Testis (tissue), 5 donors: ENCODE measurements around the gene POTEG. TPM values are rescaled to one million over a fixed set of nuclear protein-coding genes. Genes with fewer than 3 reads are reported as not detected.
A peak's percentile ranks its signal among the peaks of the same experiment; 100 is the strongest.
"Not testable (repeated sequence)": the region's sequence is repeated elsewhere in the genome, so short reads cannot be mapped to it uniquely, and the experiment has no call there.

Experiments used
- DNase-seq: peaks from one replicate; pipeline ENCODE4 v3.0.0-alpha.2; 2019
- H3K27ac ChIP-seq, 2 donors: fragments of 200-600 bp; sonication (generic); one replicate each; pipeline ENCODE4 v1.5.1; 2019
- H3K27me3 ChIP-seq: fragments of 200-600 bp; sonication (generic); one replicate; pipeline ENCODE4 v1.5.1; 2019
- H3K36me3 ChIP-seq: fragments of 200-600 bp; sonication (generic); one replicate; pipeline ENCODE4 v1.5.1; 2017; ENCODE audit warnings: low read depth; ENCODE audit errors: missing control alignments
- H3K4me1 ChIP-seq: fragments of 200-600 bp; sonication (generic); one replicate; pipeline ENCODE4 v1.5.1; 2019
- H3K4me3 ChIP-seq, 2 donors: fragments of 200-600 bp; sonication (generic); one replicate each; pipeline ENCODE4 v1.5.1; 2017 to 2019
- H3K9me3 ChIP-seq: fragments of 200-600 bp; sonication (generic); one replicate; pipeline ENCODE4 v1.5.1; 2017
- WGBS, 2 donors: methylation state at CpG; one replicate each; pipeline ENCODE4 v1.1.5; 2018; 5-methylcytosine and 5-hydroxymethylcytosine counted together
- intact Hi-C: fragments of 100-400 bp; cut with DNase I; formaldehyde crosslinking; loops from one replicate; pipeline ENCODE4 v1.15.1; 2023; ENCODE audit warnings: low total_unique reads
- long read RNA-seq, 2 donors: transcript quantifications; one replicate each; lab custom pipeline, GENCODE V29; 2026
- polyA plus RNA-seq: library from polyadenylated mRNA; stranded (reverse); fragments of 350-450 nt; fragmentation: Illumina TruSeq; extraction: RNeasy Lipid Tissue Mini Kit (QIAGEN cat#74804); gene quantifications from one replicate; pipeline ENCODE4 v1.2.3, GENCODE V29; 2014; ENCODE audit warnings: low read depth, low replicate concordance; ENCODE audit not compliant: insufficient read depth
- total RNA-seq, 2 donors: library from RNA; depleted of rRNA; stranded (reverse); fragments of >200 nt; gene quantifications; one replicate each; pipeline ENCODE4 v1.2.3, GENCODE V29; 2016

Gene POTEG
- total RNA-seq (10 to 100 TPM; 47.9 to 88.6 TPM), polyA plus RNA-seq (4.2 TPM)
- long read RNA-seq, donor 1: 0 reads
- long read RNA-seq, donor 2: 0 reads

- WGBS, 2 donors: no CpG with 5 or more reads among the region's 12 CpGs
- not testable (repeated sequence) for DNase-seq, H3K4me3 ChIP-seq
Measured at GRCh38 chr14:19434241-19434640, at the start of gene POTEG. TSS of gene POTEG (minus strand) at chr14:19434341. CDS start at chr14:19434289, 52 bp downstream.

GRCh38 chr14:19482093-19482492 is 48.0 kb upstream of the POTEG start:
- H3K36me3 ChIP-seq, H3K9me3 ChIP-seq, intact Hi-C loops, DNase-seq, H3K27me3 ChIP-seq, H3K27ac ChIP-seq, H3K4me3 ChIP-seq, H3K4me1 ChIP-seq: not testable (repeated sequence)
- WGBS, 2 donors: 60 to 71% methylated on average over 13 of the region's 16 CpGs

More at GRCh38 chr14:19434241-19434640, at the start of gene POTEG:
- H3K9me3 ChIP-seq, intact Hi-C loops, H3K4me1 ChIP-seq, H3K27ac ChIP-seq, H3K27me3 ChIP-seq, H3K36me3 ChIP-seq: not testable (repeated sequence)

GRCh38 chr14:19481421-19481820 is 47.3 kb upstream of the POTEG start:
- DNase-seq, H3K27ac ChIP-seq, H3K4me1 ChIP-seq, H3K36me3 ChIP-seq, intact Hi-C loops, H3K9me3 ChIP-seq, H3K4me3 ChIP-seq, H3K27me3 ChIP-seq: not testable (repeated sequence)
- WGBS, 2 donors: no CpG with 5 or more reads among the region's 16 CpGs

- H3K4me1 ChIP-seq, H3K9me3 ChIP-seq, DNase-seq, H3K4me3 ChIP-seq, H3K27ac ChIP-seq, H3K27me3 ChIP-seq, H3K36me3 ChIP-seq, intact Hi-C loops: not testable (repeated sequence)
- no CpG with 5 or more reads among the region's 5 CpGs for WGBS, 2 donors
Measured at GRCh38 chr14:19480491-19480890, 46.4 kb upstream of the POTEG start.

GRCh38 chr14:19445761-19446160 is 11.6 kb upstream of the POTEG start:
- H3K36me3 ChIP-seq, H3K4me3 ChIP-seq, H3K4me1 ChIP-seq, H3K9me3 ChIP-seq, H3K27me3 ChIP-seq, H3K27ac ChIP-seq, intact Hi-C loops, DNase-seq: not testable (repeated sequence)
- WGBS, 2 donors: 65 to 75% methylated on average over 6 of the region's 6 CpGs

GRCh38 chr14:19439826-19440225 is 5.7 kb upstream of the POTEG start:
- 78% methylated on average over 2 of the region's 3 CpGs; no CpG with 5 or more reads in 1 of the 2 donors for WGBS, 2 donors
- intact Hi-C loops: not testable (repeated sequence)

GRCh38 chr14:19439219-19439618 is 5.1 kb upstream of the POTEG start:
- 8% methylated on average over 2 of the region's 5 CpGs; no CpG with 5 or more reads in 1 of the 2 donors for WGBS, 2 donors
- H3K27me3 ChIP-seq, H3K4me1 ChIP-seq, DNase-seq, H3K36me3 ChIP-seq, H3K9me3 ChIP-seq, H3K27ac ChIP-seq, H3K4me3 ChIP-seq, intact Hi-C loops: not testable (repeated sequence)

More at GRCh38 chr14:19439826-19440225, 5.7 kb upstream of the POTEG start:
- not testable (repeated sequence) for DNase-seq, H3K36me3 ChIP-seq, H3K9me3 ChIP-seq, H3K27me3 ChIP-seq, H3K27ac ChIP-seq, H3K4me1 ChIP-seq, H3K4me3 ChIP-seq

GRCh38 chr14:19437126-19437443 is 2.9 kb upstream of the POTEG start:
- intact Hi-C loops, H3K4me1 ChIP-seq, H3K4me3 ChIP-seq, H3K27ac ChIP-seq, H3K9me3 ChIP-seq, DNase-seq, H3K27me3 ChIP-seq, H3K36me3 ChIP-seq: not testable (repeated sequence)
- WGBS, 2 donors: 83% methylated on average over 1 of the region's 1 CpG; no CpG with 5 or more reads in 1 of the 2 donors

GRCh38 chr14:19436311-19437125 is 2.4 kb upstream of the POTEG start:
- H3K4me3 ChIP-seq, H3K36me3 ChIP-seq, DNase-seq, H3K9me3 ChIP-seq, H3K27ac ChIP-seq, H3K4me1 ChIP-seq, H3K27me3 ChIP-seq, intact Hi-C loops: not testable (repeated sequence)
- 14% methylated on average over 1 of the region's 8 CpGs; no CpG with 5 or more reads in 1 of the 2 donors for WGBS, 2 donors

- intact Hi-C loops, H3K27me3 ChIP-seq, H3K4me3 ChIP-seq, H3K9me3 ChIP-seq, H3K4me1 ChIP-seq, H3K36me3 ChIP-seq, H3K27ac ChIP-seq, DNase-seq: not testable (repeated sequence)
- no CpG with 5 or more reads among the region's 2 CpGs for WGBS, 2 donors
Measured at GRCh38 chr14:19435852-19436251, 1.7 kb upstream of the POTEG start.

- H3K36me3 ChIP-seq, H3K9me3 ChIP-seq, intact Hi-C loops, H3K27ac ChIP-seq, H3K4me3 ChIP-seq, H3K27me3 ChIP-seq, H3K4me1 ChIP-seq: not testable (repeated sequence)
- DNase-seq: peak; percentile 15
- WGBS, 2 donors: 81 to 89% methylated on average over 28 to 53 of the region's 53 CpGs
Measured at GRCh38 chr14:19434891-19435290, 750 bp upstream of the POTEG start.

GRCh38 chr14:19433765-19434164 is 376 bp downstream of the POTEG start:
- H3K36me3 ChIP-seq, H3K9me3 ChIP-seq, DNase-seq, H3K4me3 ChIP-seq, H3K27me3 ChIP-seq, H3K4me1 ChIP-seq, intact Hi-C loops, H3K27ac ChIP-seq: not testable (repeated sequence)
- WGBS, 2 donors: 51% methylated on average over 7 of the region's 16 CpGs; no CpG with 5 or more reads in 1 of the 2 donors
